ENCODE measurements around the gene IBSP. TPM values are rescaled to one million over a fixed set of nuclear protein-coding genes. Genes with fewer than 3 reads are reported as not detected.

Gene IBSP
- polyA plus RNA-seq, 3 donors, result not detected

DNA sequence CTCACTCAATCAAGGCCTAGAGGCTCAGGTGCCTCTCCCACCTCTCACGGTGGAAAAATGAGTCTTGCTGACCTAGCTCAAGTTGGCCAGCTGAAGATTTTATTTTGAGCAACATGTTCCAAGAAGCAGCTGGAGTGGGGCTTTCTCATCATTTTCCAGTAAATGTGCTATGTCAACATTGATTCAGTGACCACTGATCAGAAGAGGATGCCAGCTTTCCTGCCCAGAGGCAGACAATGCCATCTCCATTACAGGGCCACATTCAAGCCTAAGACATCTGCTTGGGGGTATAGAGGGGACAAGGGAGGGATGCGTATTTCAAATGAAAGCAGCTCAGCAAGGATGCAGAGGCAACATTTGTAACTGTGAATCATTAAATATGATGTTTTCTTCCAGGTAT, 36.4 kb downstream of the IBSP start:
- DNase-seq, result no peak

GRCh38 chr4:87838205-87838604, 38.9 kb downstream of the IBSP start:
- no peak for DNase-seq

GRCh38 chr4:87838890-87839591, 39.7 kb downstream of the IBSP start:
- no peak for DNase-seq

- no peak for DNase-seq
Observed at GRCh38 chr4:87839592-87839946, 40.2 kb downstream of the IBSP start.

DNA sequence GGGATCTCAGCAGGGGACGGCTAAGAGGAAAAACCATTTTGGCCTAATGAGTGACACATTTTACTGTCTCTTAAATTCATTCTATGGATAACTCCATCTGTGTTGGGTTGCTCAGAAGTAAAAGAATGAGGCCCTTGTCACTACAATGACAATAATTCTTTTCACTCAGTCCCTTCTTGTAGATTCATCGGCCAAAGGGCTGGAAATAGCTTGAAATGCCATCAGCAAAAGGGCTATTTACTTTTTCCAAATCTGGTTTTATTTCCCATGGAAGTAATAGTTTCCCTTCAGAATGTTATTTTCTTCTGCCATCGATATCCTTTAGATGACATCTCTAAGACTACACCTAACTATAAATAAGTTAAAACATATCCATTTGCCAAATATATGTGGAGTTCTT, 40.8 kb downstream of the IBSP start:
- no peak for DNase-seq

- no peak for DNase-seq
Observed at GRCh38 chr4:87843936-87844335, 44.6 kb downstream of the IBSP start.

DNA sequence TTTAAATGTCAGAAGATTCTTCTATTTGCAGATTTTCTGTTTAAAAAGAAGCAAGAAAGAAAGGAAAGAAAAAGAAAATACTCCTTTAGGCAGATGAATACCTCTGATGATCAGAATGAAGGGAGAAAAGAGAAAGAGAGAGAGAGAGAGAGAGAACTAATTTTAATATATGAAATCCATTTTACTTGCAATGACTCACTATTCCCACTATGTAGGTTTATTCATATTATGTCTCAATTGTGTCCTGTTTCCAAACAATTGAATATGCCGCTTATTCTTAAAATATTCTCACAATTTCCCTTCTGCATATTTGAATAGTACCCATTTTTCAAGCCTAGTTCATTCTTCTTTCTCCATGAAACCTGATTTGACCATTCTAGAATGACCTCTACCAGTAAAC, 45.1 kb downstream of the IBSP start:
- no peak for DNase-seq

DNA sequence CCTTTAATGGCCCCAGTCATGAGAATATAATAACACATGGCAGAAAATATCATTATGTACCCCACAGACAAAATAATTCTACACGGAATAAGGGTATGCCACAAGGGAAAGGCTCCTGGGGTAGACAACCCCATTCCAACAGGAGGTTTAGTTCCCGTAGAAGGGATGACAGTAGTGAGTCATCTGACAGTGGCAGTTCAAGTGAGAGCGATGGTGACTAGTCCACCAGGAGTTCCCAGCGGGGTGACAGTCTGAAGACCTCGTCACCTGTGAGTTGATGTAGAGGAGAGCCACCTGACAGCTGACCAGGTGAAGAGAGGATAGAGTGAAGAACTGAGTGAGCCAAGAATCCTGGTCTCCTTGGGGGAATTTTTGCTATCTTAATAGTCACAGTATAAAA, 46.9 kb downstream of the IBSP start:
- DNase-seq, result no peak

GRCh38 chr4:87848622-87849351, 49.4 kb downstream of the IBSP start:
- peak; percentile 36 for DNase-seq

DNA sequence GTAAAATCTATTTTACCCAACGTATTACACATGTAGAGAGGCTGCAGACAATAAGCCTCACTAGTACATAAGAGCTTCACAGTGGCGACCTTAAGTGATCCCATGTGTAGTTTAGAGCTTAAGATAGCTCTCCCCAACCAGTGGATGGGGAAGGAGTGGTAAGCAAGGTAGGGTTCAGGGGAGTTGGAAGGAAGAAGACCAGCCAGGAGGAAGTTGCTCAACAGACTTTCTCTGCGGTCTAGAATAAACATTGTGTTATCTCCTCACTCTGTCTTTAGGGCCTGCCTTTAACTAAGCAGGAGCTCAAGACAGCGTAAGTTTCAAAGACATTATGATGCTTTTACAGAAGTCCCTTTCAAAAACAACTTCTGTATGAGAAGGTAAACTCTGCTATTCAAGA, 50.3 kb downstream of the IBSP start:
- no peak for DNase-seq

- DNase-seq, result no peak
Observed at GRCh38 chr4:87851332-87851731, 52.0 kb downstream of the IBSP start.

GRCh38 chr4:87851953-87852352, 52.6 kb downstream of the IBSP start:
- no peak for DNase-seq

GRCh38 chr4:87853108-87853507, 53.8 kb downstream of the IBSP start:
- DNase-seq, result peak; percentile 50

DNA sequence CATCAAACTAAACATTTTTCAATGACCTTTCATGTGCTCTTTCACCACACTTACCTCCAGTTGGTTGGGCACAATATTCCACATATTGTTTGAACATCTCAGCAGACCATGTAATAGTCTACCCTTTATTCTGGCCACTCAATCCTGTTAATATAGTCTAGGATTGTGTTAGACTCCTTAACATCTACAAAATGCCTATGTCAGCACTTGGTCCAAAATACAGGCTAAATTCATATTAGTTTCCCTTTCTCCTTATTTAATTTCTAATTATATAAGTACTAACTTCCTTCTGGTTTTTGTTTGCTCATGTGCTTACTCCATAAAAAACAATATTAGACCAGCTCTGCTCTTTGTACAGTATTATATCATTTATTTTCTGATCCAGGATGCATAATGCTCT, 54.5 kb downstream of the IBSP start:
- no peak for DNase-seq

GRCh38 chr4:87855559-87855958, 56.2 kb downstream of the IBSP start:
- DNase-seq, result no peak

DNA sequence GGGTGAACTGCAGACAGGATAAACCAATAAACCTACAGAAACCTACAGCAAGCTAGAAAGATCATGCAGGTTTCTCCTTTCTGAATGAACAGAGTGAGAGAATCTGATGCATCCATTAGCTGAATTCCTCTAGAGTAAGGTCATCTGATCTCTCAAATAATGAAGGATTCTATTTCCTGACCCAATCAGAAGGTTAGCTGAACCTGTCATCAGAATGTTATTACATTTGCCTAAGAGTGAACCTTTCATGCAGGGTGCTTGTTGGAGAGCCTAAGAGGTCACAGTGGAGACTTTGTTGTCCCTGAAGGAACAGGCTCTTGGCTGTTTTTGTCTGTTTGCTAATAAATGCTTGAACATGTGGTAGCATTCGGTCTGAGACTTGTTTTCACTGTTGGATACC, 57.5 kb downstream of the IBSP start:
- DNase-seq, result no peak

- no peak for DNase-seq
Observed at GRCh38 chr4:87857789-87858188, 58.4 kb downstream of the IBSP start.

Other genes starting within 250 kb of the IBSP start
- under 1 TPM; 0.04 to 0.13 (median 0.04) TPM for gene DSPP, start 191.0 kb upstream of the IBSP start, polyA plus RNA-seq (ENCODE audit: insufficient read length in 3 of 3)
- gene DMP1, start 149.3 kb upstream of the IBSP start, polyA plus RNA-seq (ENCODE audit: insufficient read length in 3 of 3), result under 1 TPM in 2 of 3 donors, not detected in 1; 0.06 to 0.07 TPM
- not detected for gene MEPE, start 33.4 kb downstream of the IBSP start, polyA plus RNA-seq (ENCODE audit: insufficient read length in 3 of 3)
- gene SPP1, start 176.2 kb downstream of the IBSP start, polyA plus RNA-seq (ENCODE audit: insufficient read length in 3 of 3), result 100 to 1,000 TPM; 106 to 143 (median 112) TPM
- 10 to 100 TPM; 66.3 to 86.2 (median 68.0) TPM for gene PKD2, start 208.1 kb downstream of the IBSP start, polyA plus RNA-seq (ENCODE audit: insufficient read length in 3 of 3)

Data from renal pelvis (tissue), 4 donors.